Measurements from ENCODE around the gene COX4I1. TPM values are rescaled to one million over a fixed set of nuclear protein-coding genes. Genes with fewer than 3 reads are reported as not detected.
"Not testable (repeated sequence)": the region's sequence is repeated elsewhere in the genome, so short reads cannot be mapped to it uniquely, and the experiment has no call there.

The COX4I1 gene
- total RNA-seq, 2 experiments from 2014 or later = 493 to 511 TPM

DNA sequence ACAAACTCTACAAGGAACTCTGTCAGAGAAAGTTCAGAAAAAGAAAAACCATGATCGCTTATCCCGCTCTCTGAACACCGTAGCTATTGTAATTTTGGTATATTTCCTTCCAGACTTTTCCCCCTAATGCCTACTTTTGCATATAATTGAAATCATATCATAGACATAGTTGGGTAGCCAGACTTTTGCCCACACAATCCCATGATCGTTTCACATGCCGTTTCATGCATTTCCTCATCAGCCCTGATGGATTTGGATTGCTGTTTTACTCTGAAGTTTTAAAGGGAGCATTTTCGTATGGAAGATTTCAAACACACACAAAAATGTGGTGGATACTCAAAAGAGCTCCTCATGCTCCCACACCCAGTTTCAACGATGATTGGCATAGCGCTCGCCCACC, 31.3 kb downstream of the COX4I1 start:
- intact Hi-C loops (cut with micrococcal nuclease) = no loop called here
- Mint-ChIP-seq H3K9me3 (no peaks in the 10 kb centered on the region), H3K4me3 (no peak overlapping the region), H3K27ac (no peak overlapping the region), H3K36me3 (no peaks in the 10 kb centered on the region), H3K4me1 (ENCODE audit: low read depth) (peaks cover 6% of the 10 kb centered on the region), H3K27me3 (peaks cover 43% of the 10 kb centered on the region)
- ChIA-PET CTCF (interaction anchor here (1.5 kb wide), 2 partner anchors 10 to 12 kb away, joined by 5 to 8 read pairs; no protein-coding TSS in a partner anchor), POLR2A (no interaction called here)
- DNase-seq = no peak

DNA sequence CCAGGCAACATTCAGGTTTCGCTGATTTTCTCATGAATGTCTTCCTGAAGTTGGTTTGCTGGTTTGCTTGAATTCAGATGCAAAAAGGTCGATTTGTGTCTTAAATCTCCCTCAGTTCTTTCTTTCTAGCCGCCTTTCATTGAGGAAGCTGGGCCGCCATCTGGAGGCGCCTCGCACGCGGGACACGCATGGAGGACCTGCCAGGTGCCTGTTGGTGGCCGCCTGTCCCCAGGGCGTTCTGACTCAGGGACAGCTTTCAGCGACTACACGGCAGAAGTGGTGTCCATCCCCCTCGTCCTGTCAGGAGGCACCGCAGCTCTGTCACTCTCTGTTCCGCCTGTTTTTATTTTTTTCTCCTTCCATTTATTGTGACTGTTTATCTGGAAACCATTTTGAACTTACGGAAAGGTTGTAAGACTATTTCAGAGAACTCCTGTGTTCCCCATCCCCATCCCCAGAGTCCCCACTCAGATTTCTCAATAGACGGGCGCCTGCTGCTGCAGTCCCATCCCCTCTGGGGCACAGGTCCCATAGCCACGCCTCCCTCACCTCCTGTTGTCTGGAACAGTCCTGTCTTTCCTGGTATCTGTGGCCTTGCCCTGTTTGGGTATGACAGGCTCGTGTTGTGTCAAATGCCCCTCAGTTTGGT, 33.2 kb downstream of the COX4I1 start:
- no peak for DNase-seq
- Mint-ChIP-seq H3K9me3 (no peaks in the 10 kb centered on the region), H3K27ac (no peak overlapping the region), H3K4me3 (no peak overlapping the region), H3K27me3 (peaks cover 44% of the 10 kb centered on the region), H3K4me1 (ENCODE audit: low read depth) (peaks cover 6% of the 10 kb centered on the region), H3K36me3 (no peaks in the 10 kb centered on the region)
- POLR2A ChIA-PET = no interaction called here
- CTCF ChIA-PET = interaction anchor here (0.7 kb wide), 1 partner anchor 11 kb away, joined by 3 read pairs; no protein-coding TSS in a partner anchor
- intact Hi-C loops (cut with micrococcal nuclease) = no loop called here

DNA sequence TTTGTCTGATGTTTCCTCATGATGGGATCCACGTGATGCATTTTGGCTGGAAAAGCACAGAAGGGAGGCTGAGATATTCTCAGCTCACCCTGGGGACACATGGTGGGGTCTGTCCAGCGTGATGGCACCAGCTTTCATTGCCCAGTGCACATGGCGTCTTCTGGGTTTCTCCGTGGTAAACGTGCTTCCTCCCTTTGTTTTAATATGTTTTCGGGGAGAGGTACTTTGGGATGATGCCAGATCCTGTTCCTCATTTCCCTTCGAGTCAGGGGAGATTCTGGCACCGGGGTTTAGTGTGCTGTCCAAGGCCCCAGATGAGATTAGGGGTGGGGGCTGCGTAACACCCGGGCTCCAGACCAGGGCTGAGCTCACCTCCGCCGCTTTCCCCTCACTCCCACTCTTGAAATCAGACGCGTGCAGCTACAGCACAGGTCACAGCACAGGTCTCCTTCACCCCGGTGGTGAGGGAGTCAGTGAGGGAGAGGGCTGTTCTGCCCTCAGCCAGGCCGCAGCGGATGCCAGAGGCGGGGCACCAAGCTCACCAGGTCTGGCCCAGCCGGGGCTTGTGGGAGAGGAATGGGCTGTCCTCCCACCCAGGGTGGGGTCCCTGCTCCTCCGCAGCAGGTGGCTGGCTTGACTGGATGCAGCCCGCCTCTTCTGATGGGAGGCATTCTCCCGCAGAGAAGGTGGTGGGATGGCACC, 33.9 kb downstream of the COX4I1 start:
- H3K36me3 Mint-ChIP-seq = no peaks in the 10 kb centered on the region
- POLR2A ChIA-PET = no interaction called here

DNA sequence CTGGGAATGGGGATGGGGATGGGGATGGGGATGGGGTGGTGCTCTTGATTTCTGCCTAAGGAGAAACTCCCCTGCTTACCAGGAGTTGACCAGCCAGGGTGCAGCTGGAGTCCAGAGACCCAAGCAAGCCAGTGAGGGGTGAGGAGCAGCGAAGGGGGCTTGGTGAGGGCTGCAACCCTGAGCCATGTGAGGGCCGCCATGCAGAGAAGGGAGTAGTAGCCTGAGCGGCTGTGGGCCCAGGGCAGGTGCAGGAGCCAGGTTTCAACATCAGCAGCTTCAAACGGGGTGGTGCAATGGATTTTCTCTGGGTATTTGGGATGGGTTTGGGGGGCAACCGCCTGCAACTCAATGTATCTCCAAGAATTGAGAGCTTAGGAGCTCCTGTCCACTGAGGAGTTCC, 35.2 kb downstream of the COX4I1 start:
- Mint-ChIP-seq H3K9me3 (no peaks in the 10 kb centered on the region), H3K4me1 (ENCODE audit: low read depth) (peaks cover under 1% of the 10 kb centered on the region), H3K27ac (no peak overlapping the region), H3K4me3 (no peak overlapping the region), H3K36me3 (no peaks in the 10 kb centered on the region), H3K27me3 (peaks cover 46% of the 10 kb centered on the region)
- ChIA-PET POLR2A (no interaction called here), CTCF (interaction anchor here (1.0 to 2.0 kb wide), 2 partner anchors 13 to 182 kb away, joined by 3 to 6 read pairs; no protein-coding TSS in a partner anchor)
- no peak for DNase-seq
- intact Hi-C loops (cut with micrococcal nuclease) = no loop called here

More for the DNA sequence above, 33.9 kb downstream of the COX4I1 start:
- H3K27me3 Mint-ChIP-seq = peaks cover 46% of the 10 kb centered on the region
- H3K9me3 Mint-ChIP-seq = no peaks in the 10 kb centered on the region
- CTCF ChIA-PET = interaction anchor here (0.7 kb wide), 1 partner anchor 12 kb away, joined by 3 read pairs; no protein-coding TSS in a partner anchor
- no peak overlapping the region for H3K4me3 Mint-ChIP-seq
- no peak overlapping the region for H3K27ac Mint-ChIP-seq
- peaks cover 6% of the 10 kb centered on the region for H3K4me1 Mint-ChIP-seq (ENCODE audit: low read depth)
- intact Hi-C loops (cut with micrococcal nuclease) = no loop called here
- DNase-seq = no peak

DNA sequence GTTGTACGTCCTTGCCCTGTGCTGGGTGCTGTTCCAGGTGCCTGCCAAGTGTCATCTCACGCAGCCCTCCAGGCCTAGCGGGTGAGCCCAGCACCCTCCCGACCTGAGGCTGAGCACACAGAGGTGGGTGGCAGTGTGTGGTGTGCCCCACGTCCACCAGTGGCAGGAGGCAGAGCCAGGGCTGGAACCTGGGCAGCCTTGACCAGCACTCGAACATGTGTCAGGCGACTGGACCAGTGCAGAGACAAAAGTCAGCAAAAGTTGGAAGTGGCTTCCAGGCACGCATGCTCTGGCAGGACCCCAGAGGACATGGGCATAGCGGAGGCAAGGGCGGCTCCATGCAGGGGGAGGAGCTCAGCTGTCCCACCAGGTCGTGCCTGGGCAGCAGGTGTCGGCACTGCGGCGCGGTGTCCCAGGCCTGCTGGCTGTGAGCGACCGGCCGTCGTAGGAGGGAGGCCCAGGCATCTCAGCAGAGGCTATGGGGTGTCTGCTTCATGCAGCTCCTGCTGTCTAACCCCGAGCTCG, 35.8 kb downstream of the COX4I1 start:
- H3K9me3 Mint-ChIP-seq = no peaks in the 10 kb centered on the region
- no peak overlapping the region for H3K27ac Mint-ChIP-seq
- no peaks in the 10 kb centered on the region for H3K4me1 Mint-ChIP-seq (ENCODE audit: low read depth)
- intact Hi-C loops (cut with micrococcal nuclease) = no loop called here
- no peak overlapping the region for H3K4me3 Mint-ChIP-seq
- CTCF ChIA-PET = interaction anchor here (1.0 to 2.0 kb wide), 2 partner anchors 14 to 181 kb away, joined by 3 to 6 read pairs; no protein-coding TSS in a partner anchor
- no peak for DNase-seq
- H3K36me3 Mint-ChIP-seq = no peaks in the 10 kb centered on the region
- H3K27me3 Mint-ChIP-seq = peaks cover 48% of the 10 kb centered on the region
- POLR2A ChIA-PET = no interaction called here

DNA sequence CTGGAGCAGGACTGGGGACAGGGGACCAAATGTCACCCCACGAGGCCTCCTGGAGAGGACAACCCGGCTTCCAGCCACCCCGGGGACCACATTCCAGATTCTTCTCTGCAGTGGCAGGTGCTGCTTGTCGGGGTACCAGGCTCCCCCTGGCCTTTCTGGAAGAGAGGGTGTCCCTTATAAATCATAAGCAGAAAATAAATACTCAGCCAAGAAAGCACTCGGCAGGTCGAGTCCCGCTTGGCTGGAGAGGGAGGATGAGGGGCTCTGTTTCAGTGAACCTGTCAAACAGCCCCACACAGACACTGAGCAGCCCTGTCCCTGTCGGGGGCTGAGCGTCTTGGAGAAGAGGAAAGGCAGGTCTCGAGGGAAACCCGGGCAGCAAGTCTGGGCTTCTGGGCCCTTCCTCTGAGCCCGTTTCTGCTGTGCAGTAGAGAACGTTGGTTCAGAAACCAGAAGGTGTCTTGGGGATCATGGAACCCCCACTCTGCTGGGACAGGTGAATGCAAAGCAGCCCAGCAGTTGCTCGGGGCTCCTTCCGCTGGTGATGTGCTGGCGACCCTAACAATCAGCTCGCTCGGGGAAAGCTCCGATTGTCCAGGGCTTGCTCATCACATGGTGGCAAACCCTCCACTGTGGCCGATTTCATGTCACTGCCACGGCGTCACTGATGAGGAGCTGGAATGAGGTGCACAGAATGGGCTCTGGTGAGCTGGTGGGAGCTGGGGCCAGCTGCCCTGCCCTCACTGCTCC, 36.6 kb downstream of the COX4I1 start:
- Mint-ChIP-seq H3K4me3 (no peak overlapping the region), H3K9me3 (no peaks in the 10 kb centered on the region), H3K27ac (no peak overlapping the region), H3K4me1 (ENCODE audit: low read depth) (no peaks in the 10 kb centered on the region), H3K36me3 (no peaks in the 10 kb centered on the region), H3K27me3 (peaks cover 40% of the 10 kb centered on the region)
- POLR2A ChIA-PET = no interaction called here
- intact Hi-C loops (cut with micrococcal nuclease) = no loop called here
- CTCF ChIA-PET = interaction anchor here (1.4 to 2.0 kb wide), 2 partner anchors 14 to 151 kb away, joined by 3 to 6 read pairs; no protein-coding TSS in a partner anchor
- no peak for DNase-seq

DNA sequence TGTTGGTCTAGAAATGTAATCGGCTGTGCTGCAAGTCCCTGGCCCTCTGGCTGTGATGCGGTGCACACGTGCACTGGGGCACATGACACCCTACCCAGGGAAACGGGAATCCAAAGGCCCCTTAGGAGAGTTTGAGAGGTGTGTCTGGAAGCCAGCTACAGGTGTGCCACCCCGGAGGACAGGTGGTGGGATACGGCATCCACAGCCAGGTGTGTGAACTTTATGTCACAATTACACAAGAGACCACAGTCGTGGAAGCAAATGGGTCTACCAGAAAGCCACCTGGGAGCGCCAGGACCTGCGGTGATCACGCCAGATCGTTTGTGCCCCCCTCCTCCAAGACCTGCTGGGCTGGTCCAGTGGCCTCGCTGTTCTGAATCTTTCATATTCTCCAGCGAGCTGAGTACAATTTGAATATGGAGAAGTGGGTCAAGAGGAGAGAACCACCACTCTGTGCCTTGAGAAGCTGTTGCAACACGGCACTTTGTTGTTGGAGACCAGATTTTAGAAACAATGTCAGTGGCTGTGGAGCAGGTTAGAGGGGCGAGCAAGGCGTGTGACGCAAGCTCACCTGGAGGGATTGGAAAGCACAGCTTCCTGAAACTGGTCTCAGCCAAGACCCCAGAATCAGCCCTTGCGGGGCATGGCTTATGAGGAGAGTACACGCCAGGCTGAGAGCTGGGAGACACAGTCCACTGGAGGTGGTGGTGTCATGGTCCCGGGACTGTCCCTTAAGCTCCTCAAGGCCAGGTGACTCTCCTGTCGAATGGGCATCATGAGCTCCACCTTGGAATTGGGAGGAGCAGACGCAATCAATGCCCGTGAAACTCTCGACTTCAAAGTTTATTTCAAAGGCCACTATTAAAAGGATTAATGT, 37.4 kb downstream of the COX4I1 start:
- H3K27me3 Mint-ChIP-seq = peaks cover 35% of the 10 kb centered on the region
- H3K27ac Mint-ChIP-seq = no peak overlapping the region
- no peak for DNase-seq
- POLR2A ChIA-PET = no interaction called here
- CTCF ChIA-PET = interaction anchor here (1.4 kb wide), 1 partner anchor 150 kb away, joined by 3 read pairs; no protein-coding TSS in a partner anchor
- intact Hi-C loops (cut with micrococcal nuclease) = no loop called here
- H3K9me3 Mint-ChIP-seq = no peaks in the 10 kb centered on the region
- no peaks in the 10 kb centered on the region for H3K36me3 Mint-ChIP-seq
- no peak overlapping the region for H3K4me3 Mint-ChIP-seq
- no peaks in the 10 kb centered on the region for H3K4me1 Mint-ChIP-seq (ENCODE audit: low read depth)

DNA sequence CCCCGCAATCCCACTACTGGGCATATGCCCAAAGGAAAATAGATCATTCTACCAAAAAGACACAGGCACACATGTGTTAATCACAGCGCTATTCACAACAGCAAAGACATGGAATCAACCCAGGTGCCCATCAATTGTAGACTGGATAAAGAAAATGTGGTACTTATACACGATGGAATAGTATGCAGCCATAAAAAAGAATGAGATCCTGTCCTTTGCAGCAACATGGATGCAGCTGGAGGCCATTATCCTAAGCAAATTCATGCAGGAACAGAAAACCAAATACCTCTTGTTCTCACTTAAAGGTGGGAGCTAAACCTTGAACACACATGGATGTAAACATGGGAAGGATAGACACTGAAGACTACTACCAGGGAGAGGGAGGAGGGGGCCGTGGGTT, 38.2 kb downstream of the COX4I1 start:
- H3K9me3 Mint-ChIP-seq; H3K36me3 Mint-ChIP-seq; H3K4me3 Mint-ChIP-seq; H3K27ac Mint-ChIP-seq; POLR2A ChIA-PET; CTCF ChIA-PET; DNase-seq; H3K4me1 Mint-ChIP-seq (ENCODE audit: low read depth); intact Hi-C loops (cut with micrococcal nuclease): not testable (repeated sequence)
- H3K27me3 Mint-ChIP-seq = peaks cover 30% of the 10 kb centered on the region

DNA sequence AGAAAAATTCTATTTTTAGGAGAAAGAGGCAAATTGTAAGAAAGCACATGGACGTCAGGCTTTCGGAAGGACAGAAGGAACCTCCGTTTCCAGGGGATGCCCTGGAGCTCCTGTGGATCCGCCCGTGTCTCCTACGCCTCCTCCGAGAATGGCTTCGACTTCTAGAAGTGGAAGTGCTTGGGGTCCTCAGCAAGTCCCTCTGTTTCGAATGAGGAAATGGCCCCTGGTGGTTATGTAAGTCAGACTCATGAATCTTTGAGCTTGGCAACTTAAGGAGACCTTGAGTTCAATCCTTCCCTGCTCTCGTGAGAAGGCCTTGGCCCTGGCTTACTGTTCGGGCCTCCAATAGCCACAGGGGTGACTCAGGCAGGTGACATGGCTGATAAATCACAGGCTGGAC, 38.9 kb downstream of the COX4I1 start:
- no peaks in the 10 kb centered on the region for H3K36me3 Mint-ChIP-seq
- H3K9me3 Mint-ChIP-seq = no peaks in the 10 kb centered on the region
- no peak for DNase-seq
- intact Hi-C loops (cut with micrococcal nuclease) = no loop called here
- no peaks in the 10 kb centered on the region for H3K4me1 Mint-ChIP-seq (ENCODE audit: low read depth)
- ChIA-PET POLR2A (no interaction called here), CTCF (no interaction called here)
- no peak overlapping the region for H3K4me3 Mint-ChIP-seq
- H3K27ac Mint-ChIP-seq = no peak overlapping the region
- H3K27me3 Mint-ChIP-seq = peaks cover 25% of the 10 kb centered on the region

DNA sequence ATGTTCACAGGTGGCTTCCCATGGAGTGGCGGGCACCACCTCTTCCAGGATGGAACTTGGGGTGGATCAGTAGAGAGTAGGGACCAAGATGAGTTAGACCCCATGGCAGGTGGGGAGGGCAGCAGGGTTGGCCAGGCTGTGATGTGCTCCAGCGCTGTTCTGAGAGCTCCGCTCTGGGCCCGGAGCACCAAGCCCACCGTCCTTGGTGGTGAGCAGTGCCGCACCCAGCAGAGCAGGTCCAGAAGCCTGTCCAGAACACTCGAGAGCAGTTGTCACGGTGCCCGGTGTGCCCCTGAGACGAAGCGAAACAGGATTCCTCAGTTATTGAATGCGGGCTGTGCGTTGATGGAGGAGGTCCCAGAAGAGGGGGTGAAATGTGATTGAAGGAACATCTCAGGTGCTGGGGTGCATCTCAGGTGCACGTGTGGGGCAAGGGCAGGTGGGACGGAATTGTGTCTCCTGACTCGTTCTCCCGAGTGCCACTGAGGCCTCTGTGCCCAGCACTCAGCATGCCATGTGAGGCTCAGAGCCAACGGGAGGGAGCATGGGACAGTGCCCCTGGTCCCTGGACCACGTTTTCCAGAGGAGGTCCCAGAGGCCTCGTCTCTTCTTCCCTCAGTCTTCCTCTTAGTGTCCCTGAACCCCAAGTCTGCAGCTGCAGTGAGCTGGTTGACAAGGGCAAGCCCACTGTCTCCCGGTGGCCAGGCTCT, 39.5 kb downstream of the COX4I1 start:
- H3K4me1 Mint-ChIP-seq (ENCODE audit: low read depth) = no peaks in the 10 kb centered on the region
- DNase-seq = no peak
- ChIA-PET POLR2A (no interaction called here), CTCF (interaction anchor here (1.4 kb wide), 1 partner anchor 18 kb away, joined by 3 read pairs; no protein-coding TSS in a partner anchor)
- no peak overlapping the region for H3K4me3 Mint-ChIP-seq
- no peaks in the 10 kb centered on the region for H3K36me3 Mint-ChIP-seq
- no peaks in the 10 kb centered on the region for H3K9me3 Mint-ChIP-seq
- peaks cover 28% of the 10 kb centered on the region for H3K27me3 Mint-ChIP-seq
- no peak overlapping the region for H3K27ac Mint-ChIP-seq
- intact Hi-C loops (cut with micrococcal nuclease) = no loop called here

DNA sequence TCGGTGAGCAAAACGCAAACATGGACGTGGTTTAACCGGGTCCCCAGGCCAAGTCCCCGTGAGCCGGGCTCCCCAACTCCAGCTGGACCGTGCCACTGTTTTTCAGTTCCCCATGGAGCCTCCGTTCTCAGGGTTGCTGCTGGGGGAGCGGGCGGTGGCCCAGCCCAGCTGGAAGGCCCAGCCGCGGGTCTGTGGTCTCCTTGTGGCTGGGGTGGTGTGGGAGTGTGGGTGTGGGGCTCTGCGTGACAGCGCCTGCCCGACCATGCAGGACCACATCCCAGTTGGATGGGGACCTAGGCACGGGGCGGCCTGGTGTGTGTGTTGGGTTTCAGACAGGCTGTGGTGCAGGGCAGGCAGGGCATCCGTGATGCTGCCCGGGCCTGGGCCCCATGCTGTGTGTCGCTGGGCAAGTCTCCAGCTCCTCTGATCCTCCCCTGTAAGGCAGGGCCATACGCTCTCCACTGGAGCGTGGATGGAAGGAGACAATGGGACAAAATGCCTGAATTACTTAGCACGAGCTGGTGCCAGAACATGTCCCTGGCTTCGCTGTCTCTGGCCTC, 40.3 kb downstream of the COX4I1 start:
- POLR2A ChIA-PET = no interaction called here
- H3K27me3 Mint-ChIP-seq = peaks cover 30% of the 10 kb centered on the region
- no peak for DNase-seq
- H3K4me1 Mint-ChIP-seq (ENCODE audit: low read depth) = no peaks in the 10 kb centered on the region
- no peaks in the 10 kb centered on the region for H3K9me3 Mint-ChIP-seq
- no peak overlapping the region for H3K27ac Mint-ChIP-seq
- intact Hi-C loops (cut with micrococcal nuclease) = no loop called here
- CTCF ChIA-PET = interaction anchor here (0.6 to 1.4 kb wide), 2 partner anchors 19 to 21 kb away, joined by 3 read pairs; no protein-coding TSS in a partner anchor
- no peaks in the 10 kb centered on the region for H3K36me3 Mint-ChIP-seq
- H3K4me3 Mint-ChIP-seq = no peak overlapping the region

Data from activated CD4-positive, alpha-beta memory T cell treated with anti-CD3 and anti-CD28 coated beads for 36 hours (primary cell).